GM18858 (cell line): ENCODE results near the gene ADAMTSL1.

Experiments used
- ATAC-seq: cut with Tn5 transposase; IDR thresholded peaks from one replicate; pipeline ENCODE4 v1.9.1; 2021; ENCODE audit not compliant: unreplicated experiment

ADAMTSL1 gene

GRCh38 chr9:18893046-18893445 is 419.1 kb downstream of the ADAMTSL1 start:
- ATAC-seq = no peak

GRCh38 chr9:18893491-18893890 is 419.5 kb downstream of the ADAMTSL1 start:
- ATAC-seq = no peak

- no peak for ATAC-seq
Observed at GRCh38 chr9:18896004-18896403, 422.1 kb downstream of the ADAMTSL1 start.

- no peak for ATAC-seq
Observed at GRCh38 chr9:18896531-18897179, 422.7 kb downstream of the ADAMTSL1 start.

GRCh38 chr9:18903450-18903849 is 429.5 kb downstream of the ADAMTSL1 start:
- ATAC-seq = no peak

- ATAC-seq = no peak
Observed at GRCh38 chr9:18905028-18905882, 431.3 kb downstream of the ADAMTSL1 start.

GRCh38 chr9:18905883-18906629 is 432.1 kb downstream of the ADAMTSL1 start:
- ATAC-seq = no peak

GRCh38 chr9:18906656-18907395 is 432.9 kb downstream of the ADAMTSL1 start:
- no peak for ATAC-seq

GRCh38 chr9:18907927-18908625 is 434.1 kb downstream of the ADAMTSL1 start:
- no peak for ATAC-seq

- no peak for ATAC-seq
Observed at GRCh38 chr9:18909140-18910018, 435.4 kb downstream of the ADAMTSL1 start.

GRCh38 chr9:18910435-18910834 is 436.5 kb downstream of the ADAMTSL1 start:
- ATAC-seq = no peak

GRCh38 chr9:18910916-18911315 is 437.0 kb downstream of the ADAMTSL1 start:
- no peak for ATAC-seq

- ATAC-seq = no peak
Observed at GRCh38 chr9:18911714-18912342, 437.9 kb downstream of the ADAMTSL1 start.

- no peak for ATAC-seq
Observed at GRCh38 chr9:18920141-18921084, 446.5 kb downstream of the ADAMTSL1 start.

GRCh38 chr9:18921366-18922075 is 447.6 kb downstream of the ADAMTSL1 start:
- no peak for ATAC-seq

GRCh38 chr9:18922161-18922885 is 448.4 kb downstream of the ADAMTSL1 start:
- ATAC-seq = no peak

GRCh38 chr9:18923167-18923566 is 449.2 kb downstream of the ADAMTSL1 start:
- ATAC-seq = no peak
